ENCODE results near the gene CERT1. TPM values are rescaled to one million over a fixed set of nuclear protein-coding genes. Genes with fewer than 3 reads are reported as not detected.

Gene CERT1
- total RNA-seq: 24.5 and 34.4 TPM in 2 replicates

DNA sequence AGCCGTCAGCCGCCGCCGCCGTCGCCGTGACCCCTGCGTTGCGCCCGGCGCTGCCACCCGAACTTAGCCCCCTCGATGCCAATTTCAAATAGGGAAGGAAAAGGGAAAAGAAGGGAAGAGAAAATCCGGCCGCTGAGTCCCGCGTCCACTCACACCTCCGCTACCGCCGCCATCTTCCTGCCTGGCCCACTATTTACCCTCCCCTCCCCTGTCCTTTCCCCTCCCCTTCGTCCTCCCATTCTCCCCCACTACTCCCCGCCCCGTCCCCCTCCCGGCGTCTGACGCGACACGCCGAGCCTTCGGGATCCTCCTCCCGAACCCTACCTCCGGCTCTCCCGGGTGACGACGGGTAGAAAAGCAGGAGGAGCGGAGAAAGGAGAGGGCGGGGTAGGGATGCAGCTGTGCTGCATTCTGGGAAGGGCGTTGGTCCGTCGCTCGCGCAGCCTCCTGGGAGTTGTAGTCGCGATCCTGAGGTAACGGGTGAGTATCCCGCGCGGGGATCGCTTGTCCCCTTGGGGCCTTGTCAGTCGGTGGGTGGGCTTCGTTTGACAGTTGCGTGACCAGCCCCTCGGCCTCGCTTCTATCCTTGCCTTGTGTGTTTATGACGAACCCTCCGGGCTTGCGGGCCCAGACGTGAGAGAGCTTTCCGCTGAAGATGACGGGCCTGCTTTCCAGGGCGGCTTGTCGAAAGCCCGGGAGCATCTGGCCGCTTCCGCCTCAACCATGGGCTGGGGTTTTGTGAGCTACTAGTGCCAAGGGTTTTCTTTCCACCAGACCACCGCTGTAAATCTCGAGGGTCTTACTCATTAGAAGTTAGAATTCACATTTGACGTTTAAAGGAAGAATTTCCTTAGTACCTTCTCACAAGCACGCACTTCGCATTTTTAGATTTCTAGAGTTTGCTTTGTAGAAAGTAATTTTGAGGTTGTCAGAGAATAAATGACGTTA, at the start of gene CERT1, which contains the start of gene POLK:
TSS of gene CERT1 (minus strand) at position 195 of the 948 bp plus-strand sequence. CDS start 422 bp downstream, outside the sequence.
TSS of gene POLK (plus strand) at position 457 of the 948 bp plus-strand sequence.

GRCh38 chr5:75336615-75337336, 174.7 kb downstream of the CERT1 start, which contains the start of gene HMGCR:
Gene HMGCR (plus strand): TSS chr5:75337220. CDS start chr5:75342606, 5,386 bp downstream.

Small RNAs within 50 kb of the gene (small RNA-seq; reads per million reads assigned to genes)
- not detected for gene RNU7-175P

Other genes starting within 250 kb of the CERT1 start
- 29.1 and 84.6 TPM in 2 replicates for gene HMGCR, start 174.4 kb downstream of the CERT1 start, total RNA-seq
- gene POLK, start 262 bp upstream of the CERT1 start, total RNA-seq: 29.1 and 37.7 TPM in 2 replicates
- gene ANKDD1B, start 99.8 kb upstream of the CERT1 start, total RNA-seq: 0.33 and 0.86 TPM in 2 replicates
- gene POC5, start 205.8 kb upstream of the CERT1 start, total RNA-seq: 7.5 and 10.0 TPM in 2 replicates

All from vein endothelial cell (primary cell).